Gastroesophageal sphincter (tissue), 3 donors: Measurements from ENCODE around the gene NELFB.

Source experiments
- CTCF ChIP-seq, 4 experiments: fragments of 200-600 bp in 2 of 4; fragments of 450-650 bp in 2 of 4; sonication (generic) in 1 of 4; IDR thresholded peaks; one replicate each; pipeline ENCODE4 v1.5.1; 2017 to 2019; ENCODE audit warnings: antibody characterized with exemption in 4 of 4, mild to moderate bottlenecking in 2 of 4, moderate library complexity in 2 of 4
- EP300 ChIP-seq: sonication (generic); formaldehyde crosslinking; IDR thresholded peaks from one replicate; pipeline ENCODE4 v1.6.1; 2017; ENCODE audit warnings: antibody characterized with exemption, mild to moderate bottlenecking
- POLR2A ChIP-seq, 2 donors: fragments of 450-650 bp; IDR thresholded peaks; one replicate each; pipeline ENCODE4 v1.6.1; 2017; ENCODE audit warnings: antibody characterized with exemption in 2 of 2, mild to moderate bottlenecking in 2 of 2, moderate library complexity in 1 of 2
- POLR2AphosphoS5 ChIP-seq: sonication (generic); formaldehyde crosslinking; IDR thresholded peaks from one replicate; pipeline ENCODE4 v1.6.1; 2017; ENCODE audit warnings: antibody characterized with exemption

GRCh38 chr9:137311986-137312851 is 57.1 kb downstream of the NELFB start:
- TF ChIP-seq CTCF (IDR thresholded peaks at IDR 0.05) = no peak
- TF ChIP-seq EP300 = no peak
- TF ChIP-seq POLR2A (IDR thresholded peaks at IDR 0.05) = no peak
- TF ChIP-seq POLR2AphosphoS5 = no peak
